ENCODE results near the gene FAM120C.

The FAM120C gene

DNA sequence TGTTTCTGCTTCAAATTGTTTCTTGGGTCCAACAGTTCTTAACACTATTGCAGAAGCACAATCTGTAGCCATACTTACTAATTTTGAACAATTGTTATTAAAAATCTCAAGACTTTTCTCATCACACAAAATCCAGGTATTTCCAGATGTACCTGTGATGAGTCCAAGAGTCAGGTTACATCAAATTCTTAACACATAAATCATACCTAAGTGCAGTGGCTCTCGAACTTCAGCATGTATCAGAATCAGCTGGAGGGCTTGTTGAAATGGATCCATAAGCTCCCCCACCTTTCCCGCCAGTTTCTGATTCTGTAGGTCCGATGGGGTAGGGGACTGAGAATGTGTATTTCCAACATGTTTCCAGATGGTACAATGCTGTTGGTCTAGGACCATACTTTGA is 10.6 kb downstream of the FAM120C start:
- H3K9me3 ChIP-seq (replicated peaks; ENCODE audit: insufficient read depth, low read length), result no peaks in the 10 kb centered on the region
- no peak for DNase-seq
- TF ChIP-seq EZH2phosphoT487 (IDR thresholded peaks at IDR 0.05; ENCODE audit: low read length) (no peak), EZH2 (optimal IDR thresholded peaks at IDR 0.05; ENCODE audit: low read depth, low read length) (no peak)
- TF ChIP-seq, protein P1, sequence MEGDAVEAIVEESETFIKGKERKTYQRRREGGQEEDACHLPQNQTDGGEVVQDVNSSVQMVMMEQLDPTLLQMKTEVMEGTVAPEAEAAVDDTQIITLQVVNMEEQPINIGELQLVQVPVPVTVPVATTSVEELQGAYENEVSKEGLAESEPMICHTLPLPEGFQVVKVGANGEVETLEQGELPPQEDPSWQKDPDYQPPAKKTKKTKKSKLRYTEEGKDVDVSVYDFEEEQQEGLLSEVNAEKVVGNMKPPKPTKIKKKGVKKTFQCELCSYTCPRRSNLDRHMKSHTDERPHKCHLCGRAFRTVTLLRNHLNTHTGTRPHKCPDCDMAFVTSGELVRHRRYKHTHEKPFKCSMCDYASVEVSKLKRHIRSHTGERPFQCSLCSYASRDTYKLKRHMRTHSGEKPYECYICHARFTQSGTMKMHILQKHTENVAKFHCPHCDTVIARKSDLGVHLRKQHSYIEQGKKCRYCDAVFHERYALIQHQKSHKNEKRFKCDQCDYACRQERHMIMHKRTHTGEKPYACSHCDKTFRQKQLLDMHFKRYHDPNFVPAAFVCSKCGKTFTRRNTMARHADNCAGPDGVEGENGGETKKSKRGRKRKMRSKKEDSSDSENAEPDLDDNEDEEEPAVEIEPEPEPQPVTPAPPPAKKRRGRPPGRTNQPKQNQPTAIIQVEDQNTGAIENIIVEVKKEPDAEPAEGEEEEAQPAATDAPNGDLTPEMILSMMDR (IDR thresholded peaks at IDR 0.05; ENCODE audit: low read length), result no peak

DNA sequence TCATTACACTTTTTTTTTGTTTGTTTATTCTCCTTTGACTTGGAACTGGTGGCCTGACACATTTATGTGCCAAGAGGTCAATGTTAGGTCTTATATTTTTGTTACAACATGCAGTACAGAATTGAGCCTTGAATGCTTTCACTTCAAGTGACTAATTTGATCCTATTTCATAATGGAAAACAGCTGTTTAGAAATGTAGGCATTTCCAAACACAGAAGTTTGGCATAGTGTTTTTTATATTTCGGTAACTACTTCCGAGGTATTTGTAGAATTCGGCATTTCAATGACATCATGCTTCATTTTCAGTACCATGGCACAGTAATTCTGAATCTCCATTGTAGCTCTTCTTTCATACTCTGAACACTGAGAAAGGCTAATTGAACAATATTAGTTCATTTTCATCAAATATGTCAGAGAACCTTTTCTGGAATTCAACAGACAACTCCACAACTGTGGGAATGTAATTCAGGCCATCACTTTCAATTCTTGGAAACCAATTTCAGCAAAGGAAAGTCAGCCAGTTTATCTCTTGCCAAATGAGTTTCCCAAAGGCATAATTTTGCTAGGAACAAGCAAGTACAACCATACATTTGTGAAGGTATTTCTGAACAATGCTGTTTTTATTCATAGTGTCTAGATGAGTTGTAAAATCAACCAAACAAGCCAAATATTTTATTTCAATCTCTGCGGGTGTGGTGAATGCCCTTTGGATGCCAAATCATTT is 11.4 kb downstream of the FAM120C start:
- DNase-seq, result no peak
- Histone ChIP-seq H3K4me3 (ENCODE audit: low read length) (no peak overlapping the region), H3F3A (ENCODE audit: insufficient read depth, low read length) (no peaks in the 10 kb centered on the region), H3K9ac (ENCODE audit: low read length) (no peak overlapping the region), H3K27me3 (replicated peaks; ENCODE audit: insufficient read depth, low read length) (no peaks in the 10 kb centered on the region), H3K9me3 (replicated peaks; ENCODE audit: insufficient read depth, low read length) (no peaks in the 10 kb centered on the region), H3K4me2 (ENCODE audit: low read depth, low read length) (no peak overlapping the region), H2AFZ (ENCODE audit: low read length) (no peak overlapping the region), H3K27ac (ENCODE audit: low read length) (no peak overlapping the region), H4K20me1 (ENCODE audit: insufficient read depth, low read length) (no peaks in the 10 kb centered on the region), H3K4me1 (ENCODE audit: low read length) (no peaks in the 10 kb centered on the region), H3K36me3 (replicated peaks; ENCODE audit: insufficient read depth, low read length) (no peaks in the 10 kb centered on the region), H3K79me2 (ENCODE audit: low read length) (peaks cover under 1% of the 10 kb centered on the region), H3K9me2 (replicated peaks; ENCODE audit: insufficient read depth, low read length) (no peaks in the 10 kb centered on the region)
- TF ChIP-seq EZH2phosphoT487 (IDR thresholded peaks at IDR 0.05; ENCODE audit: low read length) (no peak), EZH2 (optimal IDR thresholded peaks at IDR 0.05; ENCODE audit: low read depth, low read length) (no peak)
- TF ChIP-seq, protein P1 (IDR thresholded peaks at IDR 0.05; ENCODE audit: low read length), result no peak

More for the DNA sequence above, 10.6 kb downstream of the FAM120C start:
- no peak overlapping the region for H3K4me3 ChIP-seq (ENCODE audit: low read length)
- no peaks in the 10 kb centered on the region for H3K27me3 ChIP-seq (replicated peaks; ENCODE audit: insufficient read depth, low read length)
- H2AFZ ChIP-seq (ENCODE audit: low read length), result no peak overlapping the region
- no peak overlapping the region for H3K9ac ChIP-seq (ENCODE audit: low read length)
- H3K4me1 ChIP-seq (ENCODE audit: low read length), result no peaks in the 10 kb centered on the region
- H3F3A ChIP-seq (ENCODE audit: insufficient read depth, low read length), result no peaks in the 10 kb centered on the region
- no peak overlapping the region for H3K4me2 ChIP-seq (ENCODE audit: low read depth, low read length)
- H3K79me2 ChIP-seq (ENCODE audit: low read length), result peaks cover 7% of the 10 kb centered on the region
- H3K27ac ChIP-seq (ENCODE audit: low read length), result no peak overlapping the region
- H3K9me2 ChIP-seq (replicated peaks; ENCODE audit: insufficient read depth, low read length), result no peaks in the 10 kb centered on the region
- H3K36me3 ChIP-seq (replicated peaks; ENCODE audit: insufficient read depth, low read length), result no peaks in the 10 kb centered on the region
- H4K20me1 ChIP-seq (ENCODE audit: insufficient read depth, low read length), result no peaks in the 10 kb centered on the region

GRCh38 chrX:54171091-54171490 is 12.0 kb downstream of the FAM120C start:
- Histone ChIP-seq H3K9me2 (replicated peaks; ENCODE audit: insufficient read depth, low read length) (no peaks in the 10 kb centered on the region), H3K4me1 (ENCODE audit: low read length) (no peaks in the 10 kb centered on the region), H3K27ac (ENCODE audit: low read length) (no peak overlapping the region), H3F3A (ENCODE audit: insufficient read depth, low read length) (no peaks in the 10 kb centered on the region), H3K79me2 (ENCODE audit: low read length) (no peaks in the 10 kb centered on the region), H3K4me3 (ENCODE audit: low read length) (no peak overlapping the region), H3K9me3 (replicated peaks; ENCODE audit: insufficient read depth, low read length) (no peaks in the 10 kb centered on the region), H4K20me1 (ENCODE audit: insufficient read depth, low read length) (no peaks in the 10 kb centered on the region), H3K9ac (ENCODE audit: low read length) (no peak overlapping the region), H2AFZ (ENCODE audit: low read length) (no peak overlapping the region), H3K4me2 (ENCODE audit: low read depth, low read length) (no peak overlapping the region), H3K27me3 (replicated peaks; ENCODE audit: insufficient read depth, low read length) (no peaks in the 10 kb centered on the region), H3K36me3 (replicated peaks; ENCODE audit: insufficient read depth, low read length) (no peaks in the 10 kb centered on the region)
- TF ChIP-seq EZH2 (optimal IDR thresholded peaks at IDR 0.05; ENCODE audit: low read depth, low read length) (no peak), EZH2phosphoT487 (IDR thresholded peaks at IDR 0.05; ENCODE audit: low read length) (no peak)
- TF ChIP-seq, protein P1 (IDR thresholded peaks at IDR 0.05; ENCODE audit: low read length), result no peak
- DNase-seq, result no peak

Data from MM.1S (cell line).